NCI-H2227 treated with DMSO at 0.1 percent for 48 hours (cell line): ENCODE results near the gene UQCR10.
A peak's percentile ranks its signal among the peaks of the same experiment; 100 is the strongest.

Source experiments
- DNase-seq: peaks from one replicate; lab custom pipeline; 2025; lab: John Stamatoyannopoulos, UW

The UQCR10 gene

GRCh38 chr22:29762263-29762662, 4.9 kb upstream of the UQCR10 start:
- peak; percentile 28 for DNase-seq

DNA sequence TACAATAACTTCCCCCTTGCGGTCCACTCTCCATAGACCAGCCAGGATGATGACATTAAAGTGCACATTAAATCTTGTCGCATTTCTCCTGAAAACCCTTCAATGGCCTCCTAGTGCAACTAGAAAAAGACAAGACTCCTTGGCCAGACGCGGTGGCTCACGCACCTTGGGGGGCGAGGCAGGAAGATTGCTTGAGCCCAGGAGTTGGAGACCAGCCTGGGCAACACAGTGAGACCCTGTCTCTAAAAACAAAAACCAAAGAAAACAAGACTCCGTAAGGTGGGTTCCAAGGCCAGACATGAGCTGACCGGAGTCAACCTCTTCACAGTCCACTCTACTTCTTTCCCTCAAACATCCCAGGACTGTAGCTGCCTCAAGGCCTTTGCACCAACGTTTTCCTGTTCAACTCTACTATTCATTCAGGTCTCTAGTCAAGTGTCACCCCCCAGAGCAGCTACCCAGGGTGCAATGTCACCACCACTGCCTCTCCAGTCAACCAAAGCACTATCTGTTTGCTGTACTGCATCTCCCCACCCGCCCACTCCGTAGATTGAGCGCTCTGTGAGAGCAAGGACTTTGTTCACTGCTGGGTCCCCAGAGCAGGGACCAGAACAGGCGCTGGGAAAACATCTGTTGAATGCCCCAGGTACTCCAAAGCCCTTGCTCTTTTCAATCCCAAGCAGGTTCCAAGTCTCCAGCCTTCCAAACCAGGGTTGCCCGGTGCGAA, 1.1 kb upstream of the UQCR10 start:
- DNase-seq, result no peak

DNA sequence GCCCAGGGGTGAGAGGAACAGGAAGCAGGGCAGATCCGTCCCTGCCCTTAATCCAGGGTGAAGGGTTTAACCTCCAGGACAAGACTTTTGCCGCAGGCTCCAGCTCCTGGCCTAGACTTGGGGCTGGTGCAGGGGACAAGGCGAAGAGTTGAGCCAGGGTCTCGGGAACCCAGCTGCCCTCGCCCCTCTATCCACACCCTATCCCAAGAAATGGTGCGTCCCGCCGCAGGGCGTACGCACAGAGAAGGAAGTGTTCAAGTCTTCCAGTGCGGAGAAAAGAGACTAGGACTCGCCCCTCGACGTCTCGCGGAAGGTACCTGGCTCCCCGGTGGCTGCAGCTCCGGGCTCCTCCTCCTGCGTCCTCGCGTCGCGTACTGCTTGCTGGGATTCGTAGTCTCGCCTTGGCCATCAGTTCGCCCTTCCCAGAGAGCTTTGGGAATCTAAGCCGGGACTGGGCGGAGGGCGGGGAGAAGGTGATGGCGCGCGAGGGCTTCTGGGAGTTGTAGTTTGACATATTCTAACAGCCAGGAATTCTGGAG, 468 bp upstream of the UQCR10 start, which contains the start of gene ZMAT5:
TSS of gene ZMAT5 (minus strand) at position 376 of the 539 bp plus-strand sequence. CDS start 18,463 bp downstream, outside the sequence.
- DNase-seq, result peak; percentile 92

DNA sequence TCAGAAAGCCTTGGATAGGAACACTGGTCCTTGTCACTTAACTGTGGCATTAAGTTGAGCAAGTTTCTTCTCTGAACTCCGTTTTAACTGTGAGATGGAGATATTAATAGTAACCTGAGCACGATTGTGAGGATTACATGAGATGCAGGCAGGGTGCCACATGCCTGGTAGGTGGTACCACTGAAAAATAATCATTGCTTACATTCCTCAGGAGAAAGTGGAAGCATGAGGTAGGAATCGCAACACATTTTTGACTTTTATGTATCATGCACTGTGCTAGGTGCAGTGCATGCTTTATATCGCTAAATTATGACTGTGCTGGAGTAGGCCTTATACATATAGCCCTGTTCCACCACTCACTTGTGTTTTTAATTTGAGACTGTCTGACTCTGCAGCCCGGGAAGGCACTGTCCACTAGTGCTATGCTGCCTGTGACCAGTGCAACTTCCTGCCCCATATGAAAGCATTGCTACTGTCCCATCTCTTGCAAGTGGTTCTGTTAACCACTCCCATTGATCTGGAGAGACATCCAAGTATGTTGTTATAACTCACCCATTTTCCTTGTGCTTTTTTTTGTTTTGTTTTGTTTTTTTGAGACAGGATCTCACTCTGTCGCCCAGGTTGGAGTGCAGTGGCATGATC, 1.0 kb downstream of the UQCR10 start:
- no peak for DNase-seq

DNA sequence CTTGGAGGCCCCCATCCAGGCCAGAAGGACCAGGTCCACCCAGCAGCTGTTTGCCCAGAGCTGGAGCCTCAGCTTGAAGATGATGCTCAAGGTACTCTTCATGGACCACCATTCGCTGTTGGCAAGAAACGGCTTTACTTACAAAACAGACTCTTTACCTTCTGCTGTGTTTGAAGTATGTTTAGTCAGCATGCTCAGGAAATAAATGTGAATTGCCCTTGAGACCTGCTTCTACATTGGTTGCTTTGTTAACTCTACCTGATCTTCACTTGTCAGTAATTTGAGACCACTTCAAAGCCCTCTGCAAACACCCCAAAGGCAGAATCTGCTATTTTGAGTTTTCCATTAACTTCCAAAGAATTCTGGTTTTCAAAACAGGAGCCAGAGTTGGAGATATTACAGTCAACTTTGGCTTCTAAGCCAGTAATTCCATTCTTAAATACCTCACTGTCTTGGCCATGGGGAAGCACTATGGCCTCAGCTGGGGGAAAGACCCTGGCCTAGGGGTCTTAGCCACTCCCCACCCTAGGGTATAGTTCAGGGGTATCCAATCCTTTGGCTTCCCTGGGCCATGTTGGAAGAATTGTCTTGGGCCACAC, 2.7 kb downstream of the UQCR10 start:
- no peak for DNase-seq

GRCh38 chr22:29772170-29772641, 5.0 kb downstream of the UQCR10 start:
- DNase-seq, result no peak

- no peak for DNase-seq
Observed at GRCh38 chr22:29773233-29773632, 6.1 kb downstream of the UQCR10 start.

- DNase-seq, result no peak
Observed at GRCh38 chr22:29780220-29780619, 13.1 kb downstream of the UQCR10 start.

DNA sequence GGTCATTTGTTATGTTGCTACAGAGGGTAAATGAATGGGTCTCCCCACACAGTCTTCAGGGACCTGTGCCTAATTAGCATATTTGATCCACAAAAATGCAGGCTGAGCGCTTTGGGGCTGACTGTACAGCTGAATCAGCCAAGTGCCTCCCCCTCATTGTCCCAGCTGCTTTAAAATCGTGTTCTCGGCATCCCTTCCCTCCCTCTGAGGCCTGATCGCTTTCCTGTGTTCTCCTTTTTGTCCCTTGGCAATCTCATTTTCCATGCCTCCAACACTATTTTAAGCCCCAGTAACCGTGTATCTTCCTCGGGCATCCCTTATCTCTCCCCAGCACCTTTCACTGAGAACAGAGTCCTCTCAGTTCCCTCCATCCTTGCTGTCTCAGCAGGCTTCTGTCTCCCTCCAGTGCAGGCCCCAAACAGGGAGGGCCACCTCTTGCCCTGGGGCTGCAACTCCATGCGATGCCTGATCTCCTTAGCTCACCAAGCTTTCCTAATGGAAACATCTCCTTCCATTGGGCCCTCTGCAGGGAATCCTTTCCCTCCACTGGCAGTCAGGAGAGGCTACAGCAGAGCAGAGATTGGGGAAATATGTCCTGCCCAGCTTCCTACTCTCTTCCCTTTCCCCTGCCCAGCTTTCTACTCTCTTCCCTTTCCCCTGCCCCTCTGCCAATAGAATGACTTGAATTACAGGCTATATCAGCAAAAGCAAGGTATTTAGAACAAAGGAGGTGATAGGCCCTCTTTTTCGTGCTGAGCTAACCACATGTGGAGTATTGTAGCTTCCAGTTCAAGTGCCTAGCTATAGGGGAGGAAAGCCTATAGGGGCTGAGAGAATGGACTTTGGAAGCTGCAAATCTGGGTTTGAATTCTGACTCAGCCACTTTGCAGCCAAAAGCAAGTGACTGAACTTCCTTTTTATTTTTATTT, 13.8 kb downstream of the UQCR10 start:
- no peak for DNase-seq

GRCh38 chr22:29782061-29782845, 15.1 kb downstream of the UQCR10 start:
- no peak for DNase-seq

DNA sequence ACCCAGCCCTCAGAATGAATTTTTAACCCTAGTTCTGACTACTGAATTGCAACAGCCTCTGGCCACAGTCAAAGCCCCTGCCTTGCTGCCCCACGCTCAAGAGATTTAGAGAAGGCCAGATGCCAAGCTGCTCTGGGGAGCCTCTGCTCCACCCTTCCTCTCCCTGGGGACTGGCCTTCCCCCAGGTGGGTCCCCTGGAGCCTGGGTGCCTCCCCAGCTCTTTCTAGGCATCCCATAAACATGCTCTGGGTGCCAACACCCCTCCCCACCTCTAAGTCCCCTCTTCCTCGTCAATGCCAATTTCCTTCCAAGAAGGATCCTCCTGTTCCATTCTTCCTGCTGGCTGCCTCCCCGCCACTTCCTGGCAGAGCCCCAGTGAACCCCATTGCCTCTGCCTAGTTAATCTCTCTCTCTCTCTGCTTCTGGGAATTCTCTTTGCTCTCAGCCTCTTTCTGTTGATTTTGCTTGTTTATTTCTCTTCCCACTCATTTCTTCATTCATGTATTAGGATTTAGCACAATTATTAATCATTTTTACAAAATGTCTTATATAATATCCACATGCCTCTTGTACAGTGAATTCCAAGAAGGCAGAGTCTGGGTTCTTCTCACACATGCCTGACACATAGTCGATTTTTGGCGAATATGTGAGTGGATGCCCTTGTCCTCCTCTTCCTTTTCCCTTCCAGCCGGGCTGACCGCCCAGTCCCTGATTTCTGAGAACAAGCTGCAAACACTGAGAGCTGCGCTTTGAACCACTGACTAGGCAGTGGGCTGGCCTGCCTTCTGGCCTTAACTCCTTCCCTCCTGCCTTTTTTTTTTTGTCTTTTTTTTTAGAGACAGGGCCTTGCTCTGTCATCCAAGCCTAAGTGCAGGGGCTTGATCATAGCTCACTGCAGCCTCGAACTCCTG, 17.5 kb downstream of the UQCR10 start:
- no peak for DNase-seq

GRCh38 chr22:29786031-29786430, 18.9 kb downstream of the UQCR10 start:
- no peak for DNase-seq

- DNase-seq, result peak; percentile 44
Observed at GRCh38 chr22:29787371-29787980, 20.3 kb downstream of the UQCR10 start.

DNA sequence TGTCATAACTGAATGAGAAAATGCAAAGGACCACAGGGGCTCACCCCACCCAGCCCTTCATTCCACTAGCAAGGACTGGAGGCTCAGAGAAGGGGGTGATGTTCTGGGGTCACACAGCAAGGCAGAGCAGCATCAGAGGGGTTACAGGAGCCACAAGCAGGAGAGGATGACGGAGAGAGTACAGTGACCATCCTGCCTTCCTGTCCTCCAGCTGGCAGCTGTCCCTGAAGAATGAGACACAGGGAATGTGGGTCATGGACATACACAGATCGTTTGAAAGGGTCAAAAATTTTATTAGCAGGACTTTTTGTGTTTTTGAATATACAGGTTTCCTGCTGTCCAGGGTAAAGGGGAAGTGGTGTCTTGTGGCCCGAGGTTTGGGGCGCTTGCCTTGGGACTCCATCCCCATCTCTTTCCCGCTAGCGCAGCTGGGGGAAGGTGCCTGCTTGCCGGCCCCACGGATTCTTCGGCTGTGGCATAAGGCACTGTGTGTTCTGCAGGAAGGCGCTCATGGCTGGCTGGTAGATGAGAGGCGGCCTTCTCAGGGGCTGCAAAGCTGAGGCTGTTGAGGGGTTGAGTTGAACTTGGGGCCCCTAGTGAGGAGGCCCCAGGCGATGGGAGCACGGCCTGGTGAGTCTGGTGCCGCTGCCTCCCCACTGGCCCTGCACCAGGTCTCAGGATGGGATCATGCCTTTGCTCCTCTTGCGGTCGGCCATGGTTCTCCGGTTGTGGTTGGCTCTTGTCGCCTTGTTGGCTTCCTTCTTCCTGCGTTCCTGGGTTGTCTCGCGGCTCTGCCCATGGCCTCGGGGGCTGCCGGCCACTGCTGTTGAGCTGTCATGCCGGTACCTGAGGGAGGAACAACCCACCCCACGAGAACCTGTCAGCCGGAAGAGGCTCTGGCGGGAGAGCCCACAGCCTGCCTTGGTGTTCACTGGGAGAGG, 21.4 kb downstream of the UQCR10 start:
- DNase-seq, result no peak

GRCh38 chr22:29790061-29790460, 22.9 kb downstream of the UQCR10 start:
- no peak for DNase-seq

DNA sequence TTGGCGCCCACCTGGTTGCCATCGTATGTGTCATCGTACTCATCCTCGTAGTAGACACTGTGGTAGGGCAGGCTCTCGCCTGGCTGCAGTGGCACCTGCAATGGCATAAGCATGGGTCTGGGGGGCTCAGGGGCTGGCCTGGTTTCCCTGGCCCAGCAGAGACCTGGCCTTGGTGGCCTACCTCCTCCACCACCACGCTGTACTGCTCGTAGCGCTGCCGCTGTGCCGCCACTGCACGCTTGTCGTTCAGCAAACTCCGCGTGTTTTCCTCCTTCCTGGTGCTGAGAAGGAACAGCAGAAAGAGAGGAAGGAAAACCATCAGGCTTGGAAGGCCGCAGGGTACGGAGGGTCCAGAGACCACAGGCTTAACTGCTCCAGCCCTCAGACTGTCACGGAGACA, 26.2 kb downstream of the UQCR10 start:
- DNase-seq, result no peak

GRCh38 chr22:29795663-29796062, 28.5 kb downstream of the UQCR10 start:
- no peak for DNase-seq

- no peak for DNase-seq
Observed at GRCh38 chr22:29797351-29797750, 30.2 kb downstream of the UQCR10 start.
